ENCODE data around the gene SPC25.

DNA sequence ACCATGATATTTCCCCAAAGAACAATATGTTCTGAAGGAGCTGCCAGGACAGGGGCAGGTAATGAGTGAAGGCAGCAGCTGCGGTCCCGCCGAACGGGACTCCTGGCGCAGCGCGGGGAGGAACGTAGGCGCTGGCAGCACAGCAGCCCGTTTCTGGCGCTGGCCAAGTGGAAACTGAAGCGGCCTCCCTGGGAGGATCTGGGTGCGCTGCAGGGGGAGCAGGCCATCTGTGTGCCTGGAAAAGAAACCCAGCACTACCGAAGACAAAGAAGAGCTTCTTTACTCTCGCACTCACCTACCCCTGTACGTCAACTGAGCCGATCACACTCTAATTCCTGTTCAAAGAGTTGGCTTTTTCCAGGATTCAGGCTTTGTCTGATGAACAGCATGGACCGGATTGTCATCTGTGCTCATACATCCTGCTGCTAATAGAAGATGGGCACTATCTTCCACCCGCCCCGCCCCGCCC is 22.7 kb upstream of the SPC25 start:
- TF ChIP-seq CTCF (IDR thresholded peaks at IDR 0.05) (no peak), POLR2A (IDR thresholded peaks at IDR 0.05) (no peak)

Data from Peyer's patch (tissue), 4 donors.